Measurements from ENCODE around the gene TENM3.

TENM3 gene

GRCh38 chr4:182255441-182256190, 12.4 kb downstream of the TENM3 start:
- no peak for DNase-seq

- DNase-seq: no peak
These were observed 13.8 kb downstream of the TENM3 start for GRCh38 chr4:182257016-182257415.

GRCh38 chr4:182257503-182257902, 14.3 kb downstream of the TENM3 start:
- no peak for DNase-seq

- no peak for DNase-seq
These were observed 15.3 kb downstream of the TENM3 start for GRCh38 chr4:182258441-182259000.

GRCh38 chr4:182261651-182262223, 18.5 kb downstream of the TENM3 start:
- DNase-seq: no peak

- DNase-seq: no peak
These were observed 20.4 kb downstream of the TENM3 start for GRCh38 chr4:182263562-182263961.

- no peak for DNase-seq
These were observed 21.0 kb downstream of the TENM3 start for GRCh38 chr4:182264139-182264752.

GRCh38 chr4:182265881-182266280, 22.7 kb downstream of the TENM3 start:
- no peak for DNase-seq

GRCh38 chr4:182267048-182267447, 23.8 kb downstream of the TENM3 start:
- no peak for DNase-seq

GRCh38 chr4:182268966-182269365, 25.8 kb downstream of the TENM3 start:
- no peak for DNase-seq

GRCh38 chr4:182271731-182272130, 28.5 kb downstream of the TENM3 start:
- DNase-seq: no peak

- DNase-seq: no peak
These were observed 28.9 kb downstream of the TENM3 start for GRCh38 chr4:182272151-182272550.

GRCh38 chr4:182273191-182273935, 30.2 kb downstream of the TENM3 start:
- DNase-seq: no peak

- no peak for DNase-seq
These were observed 33.3 kb downstream of the TENM3 start for GRCh38 chr4:182276210-182277109.

- DNase-seq: no peak
These were observed 34.2 kb downstream of the TENM3 start for GRCh38 chr4:182277377-182277776.

- no peak for DNase-seq
These were observed 35.5 kb downstream of the TENM3 start for GRCh38 chr4:182278729-182279128.

GRCh38 chr4:182280436-182281111, 37.4 kb downstream of the TENM3 start:
- no peak for DNase-seq

GRCh38 chr4:182286035-182286434, 42.8 kb downstream of the TENM3 start:
- DNase-seq: no peak

GRCh38 chr4:182286931-182287330, 43.7 kb downstream of the TENM3 start:
- DNase-seq: no peak

GRCh38 chr4:182288534-182288933, 45.3 kb downstream of the TENM3 start:
- no peak for DNase-seq

GRCh38 chr4:182289809-182290208, 46.6 kb downstream of the TENM3 start:
- no peak for DNase-seq

- DNase-seq: no peak
These were observed 48.0 kb downstream of the TENM3 start for GRCh38 chr4:182291175-182291574.

Measured in activated CD4-positive, alpha-beta T cell treated with anti-CD3 and anti-CD28 coated beads for 4 hours (primary cell).